ENCODE data around the gene ZAP70. TPM values are rescaled to one million over a fixed set of nuclear protein-coding genes. Genes with fewer than 3 reads are reported as not detected.

Gene ZAP70
- total RNA-seq (2022) (not detected in 2 replicates), Bru-seq, nascent RNA (not detected), BruChase-seq, experiment 1, labeled RNA remaining after a 6-hour chase (percentile 9 among the genes with signal in this experiment), BruChase-seq, experiment 2, labeled RNA remaining after a 2-hour chase (percentile 12 among the genes with signal in this experiment)
- long read RNA-seq = 0 reads

DNA sequence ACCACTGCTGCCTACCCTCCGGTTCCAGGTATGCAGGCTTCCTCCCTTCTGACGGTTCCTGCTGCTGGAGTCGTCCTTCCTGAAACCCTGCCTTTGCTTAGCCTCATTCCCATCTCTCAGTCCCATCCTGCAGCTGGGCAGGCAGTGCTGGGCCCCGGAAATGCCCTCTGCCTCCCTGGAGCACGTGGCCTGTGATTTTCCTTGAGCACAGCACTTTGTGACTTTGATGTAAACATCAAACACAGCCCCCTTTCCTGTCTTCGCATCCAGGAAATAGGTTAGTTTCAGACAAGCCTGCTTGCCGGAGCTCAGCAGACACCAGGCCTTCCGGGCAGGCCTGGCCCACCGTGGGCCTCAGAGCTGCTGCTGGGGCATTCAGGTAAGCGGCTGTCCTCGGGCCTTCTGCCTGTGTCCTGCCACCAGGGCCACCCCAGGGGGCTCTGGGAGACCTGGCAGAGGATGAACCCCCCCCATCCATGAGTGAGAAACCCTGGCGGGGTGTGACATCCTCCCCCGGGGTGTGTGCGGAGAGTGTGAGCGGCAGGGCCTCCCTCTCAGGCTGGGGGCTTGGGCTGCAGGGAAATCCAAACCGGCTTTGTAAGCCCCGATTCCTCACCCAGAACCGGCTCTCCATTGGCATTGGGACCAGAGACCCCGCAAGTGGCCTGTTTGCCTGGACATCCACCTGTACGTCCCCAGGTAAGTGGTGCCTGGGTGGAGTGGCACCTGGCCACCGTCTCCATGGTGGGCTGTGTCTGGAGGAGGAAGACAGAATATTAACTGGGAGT is at the start of gene ZAP70:
Gene ZAP70 (plus strand): TSS at position 281 of the 788 bp plus-strand sequence. CDS start 10,461 bp downstream, outside the sequence.
- CTCF ChIA-PET = no interaction called here
- Mint-ChIP-seq H3K4me3 (ENCODE audit: low read depth, unreplicated experiment) (no peak within 1 kb of the TSS), H3K27me3 (ENCODE audit: unreplicated experiment) (peaks cover 69% of the 10 kb centered on the region), H3K9me3 (ENCODE audit: low read depth, unreplicated experiment) (no peaks in the 10 kb centered on the region), H3K27ac (ENCODE audit: unreplicated experiment) (no peak within 1 kb of the TSS), H3K4me1 (ENCODE audit: low read depth, unreplicated experiment) (no peaks in the 10 kb centered on the region), H3K36me3 (ENCODE audit: insufficient read depth, unreplicated experiment) (no peaks in the 10 kb centered on the region)
- intact Hi-C loops (cut with micrococcal nuclease; ENCODE audit: unreplicated experiment) = no loop called here
- BruUV-seq (replicated peaks) = no TSS peak
- no peak for DNase-seq
- TF ChIP-seq, protein P1, sequence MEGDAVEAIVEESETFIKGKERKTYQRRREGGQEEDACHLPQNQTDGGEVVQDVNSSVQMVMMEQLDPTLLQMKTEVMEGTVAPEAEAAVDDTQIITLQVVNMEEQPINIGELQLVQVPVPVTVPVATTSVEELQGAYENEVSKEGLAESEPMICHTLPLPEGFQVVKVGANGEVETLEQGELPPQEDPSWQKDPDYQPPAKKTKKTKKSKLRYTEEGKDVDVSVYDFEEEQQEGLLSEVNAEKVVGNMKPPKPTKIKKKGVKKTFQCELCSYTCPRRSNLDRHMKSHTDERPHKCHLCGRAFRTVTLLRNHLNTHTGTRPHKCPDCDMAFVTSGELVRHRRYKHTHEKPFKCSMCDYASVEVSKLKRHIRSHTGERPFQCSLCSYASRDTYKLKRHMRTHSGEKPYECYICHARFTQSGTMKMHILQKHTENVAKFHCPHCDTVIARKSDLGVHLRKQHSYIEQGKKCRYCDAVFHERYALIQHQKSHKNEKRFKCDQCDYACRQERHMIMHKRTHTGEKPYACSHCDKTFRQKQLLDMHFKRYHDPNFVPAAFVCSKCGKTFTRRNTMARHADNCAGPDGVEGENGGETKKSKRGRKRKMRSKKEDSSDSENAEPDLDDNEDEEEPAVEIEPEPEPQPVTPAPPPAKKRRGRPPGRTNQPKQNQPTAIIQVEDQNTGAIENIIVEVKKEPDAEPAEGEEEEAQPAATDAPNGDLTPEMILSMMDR (IDR thresholded peaks at IDR 0.05; ENCODE audit: unreplicated experiment) = no peak

DNA sequence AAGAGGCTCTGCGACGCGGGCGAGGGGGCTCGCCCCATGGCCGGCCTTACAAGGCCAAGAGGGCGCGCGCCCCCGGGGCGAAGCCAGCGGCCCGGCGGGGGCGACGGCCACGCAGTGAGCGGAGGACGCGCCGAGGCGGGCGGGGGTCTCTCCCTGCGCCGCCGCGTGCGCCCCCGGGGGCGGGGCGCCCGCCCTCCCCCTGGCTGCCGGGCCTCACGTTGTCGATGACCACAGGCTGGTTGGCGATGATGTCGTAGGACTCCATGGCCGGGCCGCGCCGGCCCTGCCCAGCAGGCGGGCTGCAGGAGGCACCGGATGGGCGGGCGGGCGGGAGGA is 49.8 kb upstream of the ZAP70 start:
- Mint-ChIP-seq H3K9me3 (ENCODE audit: low read depth, unreplicated experiment) (no peaks in the 10 kb centered on the region), H3K4me3 (ENCODE audit: low read depth, unreplicated experiment) (peak overlapping the region; percentile 89), H3K4me1 (ENCODE audit: low read depth, unreplicated experiment) (no peaks in the 10 kb centered on the region), H3K27me3 (ENCODE audit: unreplicated experiment) (no peaks in the 10 kb centered on the region), H3K27ac (ENCODE audit: unreplicated experiment) (peak overlapping the region; percentile 97), H3K36me3 (ENCODE audit: insufficient read depth, unreplicated experiment) (peaks cover 23% of the 10 kb centered on the region)
- TF ChIP-seq, protein P1 (IDR thresholded peaks at IDR 0.05; ENCODE audit: unreplicated experiment) = no peak
- no peak for DNase-seq
- CTCF ChIA-PET = interaction anchor here (1.1 to 2.8 kb wide), 3 partner anchors 18 to 73 kb away, joined by 9 to 21 read pairs (median 9); partner anchors contain the start of gene COX5B
- intact Hi-C loops (cut with micrococcal nuclease; ENCODE audit: unreplicated experiment) = no loop called here
- no TSS peak for BruUV-seq (replicated peaks)

DNA sequence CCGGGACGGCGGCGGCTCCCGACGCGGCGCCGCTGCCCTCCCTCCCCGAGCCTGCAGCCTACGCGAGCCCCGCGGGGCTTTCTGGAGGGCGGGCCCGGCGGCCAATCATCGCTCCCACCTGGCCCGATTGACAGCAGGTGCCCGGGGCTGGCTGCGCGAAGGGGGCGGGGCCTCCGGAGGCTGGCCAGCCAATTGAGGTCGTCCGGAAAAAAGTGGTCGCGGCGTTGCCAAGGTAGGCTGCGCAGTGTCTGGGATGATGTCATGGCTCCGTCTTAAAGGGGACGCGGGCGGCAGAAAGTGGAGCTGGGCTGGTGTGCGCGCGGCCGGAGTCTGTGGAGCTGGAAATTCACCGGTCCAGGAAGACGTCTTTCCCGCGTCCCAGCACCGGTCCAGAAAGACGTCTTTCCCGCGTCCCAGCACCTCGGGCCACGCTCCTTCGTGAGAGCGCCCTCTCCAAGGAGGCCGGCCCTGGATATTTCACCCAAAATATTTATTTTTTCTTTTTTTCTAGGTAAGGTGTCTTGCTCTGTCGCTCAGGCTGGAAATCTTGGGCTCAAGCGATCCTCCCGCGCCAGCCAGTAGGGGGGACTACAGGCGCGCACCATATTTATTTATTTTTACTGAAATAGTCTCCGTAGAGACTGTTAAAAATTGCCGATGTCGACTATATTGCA is 49.3 kb upstream of the ZAP70 start, which contains the start of gene ACTR1B:
Gene ACTR1B (minus strand): TSS at position 83 of the 674 bp plus-strand sequence. CDS start 154 bp downstream, outside the sequence.
- BruUV-seq (replicated peaks) = no TSS peak

DNA sequence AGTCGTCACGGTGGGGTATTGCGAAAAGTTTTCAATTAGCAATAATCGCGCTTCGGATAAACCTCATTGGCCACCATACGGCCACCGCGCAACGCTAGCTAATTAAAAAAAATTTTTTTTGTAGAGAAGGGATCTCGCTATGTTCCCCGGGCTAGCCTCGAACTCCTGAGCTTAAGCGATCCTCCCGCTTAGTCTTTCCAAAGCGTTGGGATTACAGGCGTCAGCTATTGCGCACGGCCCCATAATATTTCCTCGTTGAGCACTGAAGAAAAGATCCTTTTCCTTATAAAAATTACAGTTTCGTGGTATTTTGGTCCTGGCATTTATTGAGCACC is 48.8 kb upstream of the ZAP70 start:
- TSS peak; percentile 89 for BruUV-seq (replicated peaks)
- intact Hi-C loops (cut with micrococcal nuclease; ENCODE audit: unreplicated experiment) = loop anchor here (2.0 kb wide), 1 partner anchor 32 kb away; no protein-coding TSS in a partner anchor
- Mint-ChIP-seq H3K9me3 (ENCODE audit: low read depth, unreplicated experiment) (no peaks in the 10 kb centered on the region), H3K36me3 (ENCODE audit: insufficient read depth, unreplicated experiment) (peaks cover 21% of the 10 kb centered on the region), H3K4me3 (ENCODE audit: low read depth, unreplicated experiment) (peak overlapping the region; percentile 89), H3K4me1 (ENCODE audit: low read depth, unreplicated experiment) (no peaks in the 10 kb centered on the region), H3K27me3 (ENCODE audit: unreplicated experiment) (no peaks in the 10 kb centered on the region), H3K27ac (ENCODE audit: unreplicated experiment) (peak overlapping the region; percentile 97)
- DNase-seq = no peak
- TF ChIP-seq, protein P1 (IDR thresholded peaks at IDR 0.05; ENCODE audit: unreplicated experiment) = no peak
- CTCF ChIA-PET = interaction anchor here (0.5 to 2.8 kb wide), 7 partner anchors 14 to 598 kb away, joined by 3 to 21 read pairs (median 3); partner anchors contain the start of gene COX5B

More for the DNA sequence above, 49.3 kb upstream of the ZAP70 start, which contains the start of gene ACTR1B:
- peak within 1 kb of the TSS; percentile 89 for H3K4me3 Mint-ChIP-seq (ENCODE audit: low read depth, unreplicated experiment)
- H3K27ac Mint-ChIP-seq (ENCODE audit: unreplicated experiment) = peak within 1 kb of the TSS; percentile 97
- intact Hi-C loops (cut with micrococcal nuclease; ENCODE audit: unreplicated experiment) = loop anchor here (2.0 kb wide), 1 partner anchor 33 kb away; no protein-coding TSS in a partner anchor
- no peaks in the 10 kb centered on the region for H3K4me1 Mint-ChIP-seq (ENCODE audit: low read depth, unreplicated experiment)
- peaks cover 21% of the 10 kb centered on the region for H3K36me3 Mint-ChIP-seq (ENCODE audit: insufficient read depth, unreplicated experiment)
- CTCF ChIA-PET = interaction anchor here (0.5 to 2.8 kb wide), 7 partner anchors 15 to 599 kb away, joined by 3 to 21 read pairs (median 3); partner anchors contain the start of gene COX5B
- DNase-seq = peak; percentile 99
- TF ChIP-seq, protein P1 (IDR thresholded peaks at IDR 0.05; ENCODE audit: unreplicated experiment) = peak; percentile 54
- no peaks in the 10 kb centered on the region for H3K9me3 Mint-ChIP-seq (ENCODE audit: low read depth, unreplicated experiment)
- H3K27me3 Mint-ChIP-seq (ENCODE audit: unreplicated experiment) = no peaks in the 10 kb centered on the region

Data from Calu3 (cell line).